Thymus (tissue), 11 donors: Measurements from ENCODE around the gene GPSM1. TPM values are rescaled to one million over a fixed set of nuclear protein-coding genes. Genes with fewer than 3 reads are reported as not detected.

Experiments
- DNase-seq, 9 donors: peaks; one replicate each; pipeline ENCODE4 v3.0.0-alpha.2; 2013; ENCODE audit warnings: low spot score in 9 of 9, low read depth in 6 of 9, missing footprints in 1 of 9
- H3K27ac ChIP-seq, 2 donors: one replicate each; pipeline ENCODE4 v1.5.1; 2013; ENCODE audit warnings: control low read depth in 1 of 2, low read depth in 1 of 2, low read length in 1 of 2, mild to moderate bottlenecking in 1 of 2, moderate library complexity in 1 of 2
- H3K27me3 ChIP-seq, 2 donors: one replicate each; pipeline ENCODE4 v1.5.1; 2013; ENCODE audit warnings: low read length in 1 of 2; ENCODE audit not compliant: control insufficient read depth in 2 of 2, insufficient read depth in 1 of 2
- H3K36me3 ChIP-seq, 2 donors: one replicate each; pipeline ENCODE4 v1.5.1; 2013; ENCODE audit warnings: low read length in 1 of 2, mild to moderate bottlenecking in 1 of 2, moderate library complexity in 1 of 2; ENCODE audit not compliant: control insufficient read depth in 2 of 2, insufficient read depth in 2 of 2
- H3K4me1 ChIP-seq, 2 donors: one replicate each; pipeline ENCODE4 v1.5.1; 2013; ENCODE audit warnings: low read length in 2 of 2; ENCODE audit not compliant: control insufficient read depth in 2 of 2, insufficient read depth in 2 of 2
- H3K4me3 ChIP-seq, 2 donors: one replicate each; pipeline ENCODE4 v1.5.1; 2013; ENCODE audit warnings: low read length in 2 of 2, control low read depth in 1 of 2, mild to moderate bottlenecking in 1 of 2
- H3K9me3 ChIP-seq, 2 donors: one replicate each; pipeline ENCODE4 v1.5.1; 2013; ENCODE audit warnings: low read length in 1 of 2, mild to moderate bottlenecking in 1 of 2; ENCODE audit not compliant: control insufficient read depth in 2 of 2, insufficient read depth in 1 of 2
- WGBS: extraction: QIAGEN DNeasy Blood & Tissue Kit; methylation state at CpG from one replicate; pipeline ENCODE4 v1.1.7; 2013; 5-methylcytosine and 5-hydroxymethylcytosine counted together
- polyA plus RNA-seq: library from polyadenylated mRNA; stranded (reverse); fragments of 200-250 nt; gene quantifications from one replicate; pipeline ENCODE4 v1.2.3, GENCODE V29; 2013
- total RNA-seq: library from RNA; stranded (reverse); fragments of 120-200 nt; gene quantifications from one replicate; pipeline ENCODE4 v1.2.4, GENCODE V29; 2013
- donor health status: healthy.

Gene GPSM1
- total and polyA plus RNA-seq, 2 donors, result 6.1 to 13.1 TPM

DNA sequence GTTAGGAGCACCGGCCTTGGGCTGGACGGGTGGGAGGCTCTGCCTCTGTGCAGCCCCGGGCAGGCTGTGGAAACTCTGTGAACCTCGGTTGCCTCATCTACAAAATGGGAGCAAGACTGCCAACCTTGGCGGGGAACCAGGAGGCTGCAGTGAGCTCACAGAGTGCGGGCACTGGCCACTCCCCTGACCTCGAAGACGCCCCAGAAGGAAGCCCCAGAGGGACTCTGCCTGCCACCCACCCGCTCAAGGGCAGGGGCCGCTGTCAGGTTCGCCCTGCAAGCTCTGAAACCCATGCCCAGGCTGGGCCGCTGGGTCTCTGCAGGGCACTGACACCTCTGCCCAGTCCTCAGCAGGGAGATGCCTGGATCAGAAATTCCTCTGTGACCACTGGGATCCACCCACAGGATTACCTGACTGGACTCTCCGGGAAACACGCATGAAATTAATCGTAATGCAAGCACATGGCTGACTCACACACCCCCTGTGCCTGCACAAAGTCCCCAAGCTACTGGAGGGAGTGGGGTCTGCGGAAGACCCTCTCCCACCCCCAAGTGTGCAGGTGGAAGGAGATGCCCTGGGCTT is 30.8 kb upstream of the GPSM1 start:
- 94% methylated on average over 16 of the region's 16 CpGs for WGBS
- H3K4me1 ChIP-seq, result no peaks in the 10 kb centered on the region
- H3K27ac ChIP-seq, result no peak overlapping the region
- H3K4me3 ChIP-seq, result no peak overlapping the region
- no peak for DNase-seq
- no peaks in the 10 kb centered on the region for H3K27me3 ChIP-seq
- no peaks in the 10 kb centered on the region for H3K9me3 ChIP-seq
- H3K36me3 ChIP-seq, result no peaks in the 10 kb centered on the region

GRCh38 chr9:136297016-136297691 is 30.2 kb upstream of the GPSM1 start:
- H3K27ac ChIP-seq, result no peak overlapping the region
- no peak for DNase-seq

DNA sequence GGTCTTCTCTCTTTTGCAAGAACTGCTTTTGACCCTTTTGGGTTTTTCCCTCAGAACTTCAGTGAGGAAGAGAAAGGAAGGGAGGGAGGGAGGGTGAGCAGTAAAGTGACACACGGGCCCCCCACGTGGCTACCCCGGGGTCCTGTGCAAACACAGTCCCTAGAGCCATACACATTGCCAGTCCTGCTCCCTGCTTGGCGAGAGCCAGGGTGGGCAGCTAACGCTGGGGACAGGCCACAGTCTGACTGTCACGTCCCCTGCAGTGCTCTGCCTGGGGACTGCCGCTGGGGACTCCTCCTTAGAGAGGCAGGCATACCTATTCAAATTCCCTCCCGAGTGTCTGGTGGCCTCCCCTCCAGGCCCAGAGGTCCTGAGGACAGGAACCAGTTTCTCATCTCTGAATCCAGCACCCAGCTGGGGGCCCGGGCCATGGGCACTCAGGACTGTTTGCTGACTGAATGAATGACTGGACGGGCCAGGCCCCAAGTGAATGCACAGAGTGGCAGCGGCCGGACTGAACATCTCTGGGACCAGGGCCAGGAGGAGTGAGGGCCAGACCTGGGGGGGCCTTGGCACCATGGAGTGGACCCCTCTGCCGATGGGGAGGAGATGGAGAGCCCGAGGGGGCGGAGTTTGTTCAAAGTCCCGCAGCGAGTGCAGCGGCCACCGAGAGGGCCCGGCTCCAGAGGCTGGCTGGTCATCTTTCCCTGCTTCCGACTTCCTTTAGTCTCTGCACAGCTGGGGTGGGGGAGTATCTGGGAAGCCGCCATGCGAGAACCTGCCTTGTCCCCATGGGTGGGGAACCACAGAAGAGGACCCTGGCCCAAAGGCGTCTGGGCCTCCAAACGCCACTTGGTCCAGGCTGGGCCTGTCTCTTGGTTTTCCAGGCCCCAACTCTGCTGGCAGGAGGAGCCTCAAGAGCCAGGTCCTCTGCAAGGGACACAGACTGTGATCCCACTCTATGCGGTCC is 29.3 kb upstream of the GPSM1 start:
- H3K36me3 ChIP-seq, result no peaks in the 10 kb centered on the region
- 94% methylated on average over 26 of the region's 26 CpGs for WGBS
- H3K27ac ChIP-seq, result no peak overlapping the region
- DNase-seq, result no peak
- H3K4me3 ChIP-seq, result no peak overlapping the region
- H3K27me3 ChIP-seq, result no peaks in the 10 kb centered on the region
- no peaks in the 10 kb centered on the region for H3K4me1 ChIP-seq
- no peaks in the 10 kb centered on the region for H3K9me3 ChIP-seq

More at GRCh38 chr9:136297016-136297691, 30.2 kb upstream of the GPSM1 start:
- WGBS, result 85% methylated on average over 25 of the region's 25 CpGs
- H3K4me1 ChIP-seq, result no peaks in the 10 kb centered on the region
- H3K36me3 ChIP-seq, result no peaks in the 10 kb centered on the region
- no peak overlapping the region for H3K4me3 ChIP-seq
- H3K9me3 ChIP-seq, result no peaks in the 10 kb centered on the region
- no peaks in the 10 kb centered on the region for H3K27me3 ChIP-seq

GRCh38 chr9:136299116-136299515 is 28.2 kb upstream of the GPSM1 start:
- no peak for DNase-seq
- no peak overlapping the region for H3K27ac ChIP-seq
- no peaks in the 10 kb centered on the region for H3K9me3 ChIP-seq
- no peaks in the 10 kb centered on the region for H3K4me1 ChIP-seq
- no peak overlapping the region for H3K4me3 ChIP-seq
- no peaks in the 10 kb centered on the region for H3K27me3 ChIP-seq
- 89% methylated on average over 18 of the region's 18 CpGs for WGBS
- H3K36me3 ChIP-seq, result no peaks in the 10 kb centered on the region

DNA sequence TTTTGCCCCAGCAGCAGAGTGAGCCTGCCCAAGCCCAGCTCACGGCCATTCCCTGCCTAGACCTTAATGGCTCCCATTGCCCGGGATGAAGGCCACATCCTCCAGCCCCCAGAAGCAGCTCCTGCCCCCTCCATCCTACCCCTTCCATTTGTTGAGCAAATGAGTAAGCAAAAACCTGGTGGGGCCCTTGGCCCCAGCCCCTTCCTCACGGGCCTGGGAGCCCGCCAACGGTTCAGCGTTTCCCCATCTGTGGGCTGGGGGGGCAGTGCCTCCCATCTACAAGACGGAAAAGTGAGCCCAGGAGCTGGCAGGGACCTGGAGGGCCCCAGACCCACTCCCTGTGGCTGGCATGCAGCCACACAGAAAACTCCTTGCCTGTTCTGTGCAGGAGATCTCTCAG is 27.8 kb upstream of the GPSM1 start:
- H3K4me1 ChIP-seq, result no peaks in the 10 kb centered on the region
- no peak overlapping the region for H3K4me3 ChIP-seq
- H3K36me3 ChIP-seq, result no peaks in the 10 kb centered on the region
- no peak for DNase-seq
- 23% methylated on average over 7 of the region's 7 CpGs for WGBS
- H3K27ac ChIP-seq, result no peak overlapping the region
- H3K9me3 ChIP-seq, result no peaks in the 10 kb centered on the region
- H3K27me3 ChIP-seq, result no peaks in the 10 kb centered on the region

GRCh38 chr9:136300016-136300545 is 27.3 kb upstream of the GPSM1 start:
- Histone ChIP-seq H3K27ac (no peak overlapping the region), H3K27me3 (no peaks in the 10 kb centered on the region), H3K9me3 (no peaks in the 10 kb centered on the region), H3K36me3 (no peaks in the 10 kb centered on the region), H3K4me3 (no peak overlapping the region), H3K4me1 (no peaks in the 10 kb centered on the region)
- no peak for DNase-seq
- 93% methylated on average over 14 of the region's 14 CpGs for WGBS

- 97% methylated on average over 13 of the region's 13 CpGs for WGBS
- peaks cover 0 to 3% of the 10 kb centered on the region in 2 donors for H3K27me3 ChIP-seq
These were observed 26.5 kb upstream of the GPSM1 start for GRCh38 chr9:136300866-136301265.

GRCh38 chr9:136302527-136302926 is 24.8 kb upstream of the GPSM1 start:
- H3K4me3 ChIP-seq, result no peak overlapping the region
- no peak for DNase-seq
- no peak overlapping the region for H3K27ac ChIP-seq
- H3K36me3 ChIP-seq, result no peaks in the 10 kb centered on the region
- H3K27me3 ChIP-seq, result peaks cover 0 to 14% of the 10 kb centered on the region in 2 donors
- 97% methylated on average over 12 of the region's 12 CpGs for WGBS
- peaks cover 0 to 11% of the 10 kb centered on the region in 2 donors for H3K4me1 ChIP-seq
- H3K9me3 ChIP-seq, result peaks cover 0 to 2% of the 10 kb centered on the region in 2 donors

More at GRCh38 chr9:136300866-136301265, 26.5 kb upstream of the GPSM1 start:
- Histone ChIP-seq H3K4me1 (no peaks in the 10 kb centered on the region), H3K36me3 (no peaks in the 10 kb centered on the region), H3K9me3 (no peaks in the 10 kb centered on the region), H3K4me3 (no peak overlapping the region), H3K27ac (no peak overlapping the region)
- no peak for DNase-seq
